Measurements from ENCODE around the gene LEF1. TPM values are rescaled to one million over a fixed set of nuclear protein-coding genes. Genes with fewer than 3 reads are reported as not detected.
A peak's percentile ranks its signal among the peaks of the same experiment; 100 is the strongest.

The LEF1 gene
- total RNA-seq, 1 donor: 0.63 TPM

DNA sequence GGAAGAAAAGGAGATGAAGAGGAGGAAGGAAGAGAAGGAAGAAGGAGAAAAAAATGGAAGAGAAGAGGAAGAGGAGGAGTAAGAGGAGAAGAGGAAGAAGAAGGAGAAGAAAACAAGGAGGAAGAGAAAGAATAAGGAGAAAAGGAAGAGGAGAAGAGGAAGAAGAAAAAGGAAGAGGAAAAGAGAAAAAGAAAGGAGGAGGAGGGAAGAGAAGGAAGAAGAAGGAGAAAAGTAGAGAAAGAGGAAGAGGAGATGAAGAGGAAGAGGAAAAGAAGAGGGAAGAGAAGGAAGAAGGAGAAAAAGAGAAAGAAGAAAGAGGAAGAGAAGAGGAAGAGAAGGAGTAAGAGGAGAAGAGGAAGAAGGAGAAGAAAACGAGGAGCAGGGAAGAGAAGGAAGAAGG lies 11.8 kb upstream of the LEF1 start:
- H3K4me3 ChIP-seq (ENCODE audit: low read depth, low read length): no peak overlapping the region
- no peak for DNase-seq (ENCODE audit: low read depth)
- TF ChIP-seq, protein P1, sequence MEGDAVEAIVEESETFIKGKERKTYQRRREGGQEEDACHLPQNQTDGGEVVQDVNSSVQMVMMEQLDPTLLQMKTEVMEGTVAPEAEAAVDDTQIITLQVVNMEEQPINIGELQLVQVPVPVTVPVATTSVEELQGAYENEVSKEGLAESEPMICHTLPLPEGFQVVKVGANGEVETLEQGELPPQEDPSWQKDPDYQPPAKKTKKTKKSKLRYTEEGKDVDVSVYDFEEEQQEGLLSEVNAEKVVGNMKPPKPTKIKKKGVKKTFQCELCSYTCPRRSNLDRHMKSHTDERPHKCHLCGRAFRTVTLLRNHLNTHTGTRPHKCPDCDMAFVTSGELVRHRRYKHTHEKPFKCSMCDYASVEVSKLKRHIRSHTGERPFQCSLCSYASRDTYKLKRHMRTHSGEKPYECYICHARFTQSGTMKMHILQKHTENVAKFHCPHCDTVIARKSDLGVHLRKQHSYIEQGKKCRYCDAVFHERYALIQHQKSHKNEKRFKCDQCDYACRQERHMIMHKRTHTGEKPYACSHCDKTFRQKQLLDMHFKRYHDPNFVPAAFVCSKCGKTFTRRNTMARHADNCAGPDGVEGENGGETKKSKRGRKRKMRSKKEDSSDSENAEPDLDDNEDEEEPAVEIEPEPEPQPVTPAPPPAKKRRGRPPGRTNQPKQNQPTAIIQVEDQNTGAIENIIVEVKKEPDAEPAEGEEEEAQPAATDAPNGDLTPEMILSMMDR (IDR thresholded peaks at IDR 0.05; ENCODE audit: insufficient read depth, low read length): no peak

DNA sequence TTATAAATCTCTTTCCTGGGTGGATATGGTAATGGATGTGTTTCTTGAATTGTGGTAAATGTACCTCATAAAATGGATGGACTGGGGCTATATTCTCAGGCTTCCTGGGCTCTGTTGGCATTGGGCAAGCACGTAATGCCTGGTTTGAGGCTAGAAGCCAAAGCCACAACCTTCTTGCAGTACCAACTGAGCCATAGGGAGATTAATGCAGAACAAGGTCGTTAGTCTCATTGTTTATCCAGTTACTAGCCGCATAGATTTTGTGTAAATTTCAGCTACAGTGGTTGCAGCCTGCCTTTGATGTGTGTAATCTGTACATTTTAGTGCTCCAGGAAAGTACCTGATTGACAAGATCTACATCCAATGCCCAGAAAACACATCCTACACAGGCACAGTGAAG lies 7.2 kb upstream of the LEF1 start:
- TF ChIP-seq, protein P1 (IDR thresholded peaks at IDR 0.05; ENCODE audit: insufficient read depth, low read length): no peak
- no peak for DNase-seq (ENCODE audit: low read depth)
- no peak overlapping the region for H3K4me3 ChIP-seq (ENCODE audit: low read depth, low read length)

DNA sequence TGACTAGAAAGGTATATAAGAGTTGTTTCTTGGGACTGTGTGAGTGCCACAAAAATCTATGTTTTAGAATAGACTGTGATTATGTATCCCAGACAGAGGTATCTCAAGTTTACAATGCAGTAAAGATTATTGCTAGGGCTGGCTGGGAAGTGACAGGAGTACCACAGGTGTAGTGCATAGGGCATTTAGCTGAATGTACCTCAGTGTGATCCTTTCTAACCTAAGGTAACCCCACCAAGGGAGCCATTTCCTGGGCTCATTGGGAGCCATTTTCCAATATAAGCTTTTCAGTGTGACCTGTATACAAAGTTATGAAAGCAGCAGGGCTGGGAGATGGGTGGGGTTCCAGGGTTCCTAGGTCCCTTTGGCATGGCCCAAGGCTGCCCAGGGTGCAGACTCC lies 6.1 kb upstream of the LEF1 start:
- DNase-seq (ENCODE audit: low read depth): no peak
- H3K4me3 ChIP-seq (ENCODE audit: low read depth, low read length): no peak overlapping the region
- TF ChIP-seq, protein P1 (IDR thresholded peaks at IDR 0.05; ENCODE audit: insufficient read depth, low read length): no peak

DNA sequence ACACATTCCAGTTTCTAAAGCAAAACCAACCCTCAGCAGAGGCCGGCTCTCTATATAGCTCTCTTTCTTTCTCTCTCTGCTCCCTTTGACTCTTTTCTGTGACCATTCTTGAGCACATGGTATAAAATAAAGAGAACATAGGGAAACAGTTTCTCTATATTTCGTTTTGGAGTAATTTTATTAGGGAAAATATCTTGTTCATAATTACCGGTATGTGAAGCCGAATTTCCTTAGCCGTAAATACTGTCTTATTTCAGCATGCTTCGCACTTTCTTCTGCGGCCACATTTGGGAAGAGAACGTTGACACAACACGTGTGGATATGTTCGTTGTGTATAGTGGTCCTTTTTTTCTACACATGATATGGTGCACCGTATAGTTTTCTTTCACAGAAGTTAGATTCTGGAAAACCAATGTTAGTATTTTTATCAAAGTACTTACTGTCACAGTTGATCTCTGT lies 4.9 kb upstream of the LEF1 start:
- TF ChIP-seq, protein P1 (IDR thresholded peaks at IDR 0.05; ENCODE audit: insufficient read depth, low read length): no peak
- peak overlapping the region; percentile 62 for H3K4me3 ChIP-seq (ENCODE audit: low read depth, low read length)
- DNase-seq (ENCODE audit: low read depth): no peak

DNA sequence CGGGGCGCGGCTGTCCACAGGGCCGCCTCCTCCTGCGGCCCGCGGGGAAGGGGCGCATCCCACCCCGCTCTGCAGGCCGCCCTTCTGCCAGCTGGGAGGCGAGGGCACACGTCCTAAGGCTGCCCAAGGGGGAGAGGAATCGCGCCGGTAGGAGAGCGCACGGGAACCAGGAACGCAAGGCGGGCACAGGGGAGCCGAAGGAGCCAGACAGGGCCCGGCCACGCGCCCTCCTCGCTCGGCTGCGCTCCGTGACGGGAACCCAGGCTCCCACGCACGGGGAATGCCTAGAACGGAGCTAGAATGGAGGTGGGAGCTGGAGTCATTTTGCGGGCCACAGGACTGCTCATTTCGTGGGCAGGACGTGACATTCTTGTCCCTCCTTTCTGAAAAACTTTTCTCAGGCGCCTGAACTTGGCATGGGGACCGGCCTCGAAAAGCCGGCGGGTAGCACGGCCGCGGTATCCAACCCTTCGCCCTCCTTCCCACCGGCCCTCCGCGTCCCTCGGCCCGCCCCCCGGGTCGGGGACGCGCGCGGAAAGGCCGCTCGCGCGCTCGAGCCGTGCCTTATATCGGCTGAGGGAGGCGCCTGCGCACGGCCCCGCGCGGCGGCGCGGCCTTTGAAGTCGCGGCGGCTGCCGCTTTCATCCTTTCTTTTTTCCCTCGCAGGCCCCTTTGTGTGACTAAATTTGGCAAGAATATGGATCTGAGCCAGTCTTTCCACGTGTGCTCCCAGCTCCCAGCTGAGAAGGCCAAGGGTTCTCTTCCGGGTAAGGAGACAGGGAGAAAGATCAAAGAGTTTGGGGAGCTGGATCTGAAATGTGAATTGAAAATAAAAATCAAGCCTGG lies 4.2 kb upstream of the LEF1 start:
- peak overlapping the region; percentile 62 for H3K4me3 ChIP-seq (ENCODE audit: low read depth, low read length)
- TF ChIP-seq, protein P1 (IDR thresholded peaks at IDR 0.05; ENCODE audit: insufficient read depth, low read length): no peak
- peak; percentile 18 for DNase-seq (ENCODE audit: low read depth)

DNA sequence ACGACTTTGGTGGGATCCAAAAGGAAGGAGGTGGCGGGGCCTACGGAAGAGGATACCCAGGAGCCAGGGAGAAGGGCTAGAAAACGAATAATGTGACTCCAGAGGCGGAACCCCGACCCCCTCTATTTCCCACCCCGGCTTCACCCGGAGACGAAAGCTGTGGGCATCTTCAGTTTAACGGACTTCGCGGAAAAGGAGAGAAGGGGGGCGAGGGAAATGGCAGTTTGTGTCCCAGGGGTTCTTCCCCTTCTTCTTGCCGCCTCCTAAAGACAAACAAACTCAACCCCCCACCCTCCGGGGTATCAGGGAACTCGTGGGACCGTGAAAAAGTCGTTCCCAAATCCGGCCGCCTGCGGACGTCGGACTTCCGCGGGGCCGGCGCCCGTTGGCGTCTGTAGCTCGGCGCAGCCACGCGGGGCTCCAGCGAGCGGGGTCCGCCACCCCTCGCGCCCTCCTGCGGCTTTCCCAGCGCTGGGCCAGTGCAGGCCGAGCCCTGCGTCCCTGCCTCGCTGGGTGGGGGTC lies 3.6 kb upstream of the LEF1 start:
- TF ChIP-seq, protein P1 (IDR thresholded peaks at IDR 0.05; ENCODE audit: insufficient read depth, low read length): no peak
- DNase-seq (ENCODE audit: low read depth): no peak
- no peak overlapping the region for H3K4me3 ChIP-seq (ENCODE audit: low read depth, low read length)
